HG02623 (cell line): ENCODE results near the gene ABCC5.

Experiments
- ATAC-seq: cut with Tn5 transposase; IDR thresholded peaks from one replicate; pipeline ENCODE4 v1.9.1; 2021; ENCODE audit warnings: moderate library complexity; ENCODE audit not compliant: unreplicated experiment

ABCC5 gene

GRCh38 chr3:183981990-183982644 lies 35.6 kb downstream of the ABCC5 start:
- no peak for ATAC-seq

GRCh38 chr3:183980403-183980802 lies 37.3 kb downstream of the ABCC5 start:
- no peak for ATAC-seq

- ATAC-seq, result no peak
Measured at GRCh38 chr3:183975981-183976662, 41.6 kb downstream of the ABCC5 start.

- no peak for ATAC-seq
Measured at GRCh38 chr3:183968666-183969245, 48.9 kb downstream of the ABCC5 start.

- no peak for ATAC-seq
Measured at GRCh38 chr3:183967693-183968092, 50.0 kb downstream of the ABCC5 start.

- no peak for ATAC-seq
Measured at GRCh38 chr3:183966361-183966791, 51.3 kb downstream of the ABCC5 start.

GRCh38 chr3:183962807-183963206 lies 54.9 kb downstream of the ABCC5 start:
- ATAC-seq, result no peak

- no peak for ATAC-seq
Measured at GRCh38 chr3:183959214-183959613, 58.5 kb downstream of the ABCC5 start.

GRCh38 chr3:183958775-183959174 lies 58.9 kb downstream of the ABCC5 start:
- ATAC-seq, result no peak

GRCh38 chr3:183958226-183958625 lies 59.5 kb downstream of the ABCC5 start:
- ATAC-seq, result no peak

- no peak for ATAC-seq
Measured at GRCh38 chr3:183954875-183955274, 62.8 kb downstream of the ABCC5 start.

GRCh38 chr3:183953471-183954070 lies 64.1 kb downstream of the ABCC5 start:
- ATAC-seq, result no peak

- no peak for ATAC-seq
Measured at GRCh38 chr3:183951459-183951858, 66.2 kb downstream of the ABCC5 start.

GRCh38 chr3:183949690-183950089 lies 68.0 kb downstream of the ABCC5 start:
- ATAC-seq, result no peak

- no peak for ATAC-seq
Measured at GRCh38 chr3:183946037-183946436, 71.6 kb downstream of the ABCC5 start.

GRCh38 chr3:183944775-183945174 lies 72.9 kb downstream of the ABCC5 start:
- no peak for ATAC-seq

GRCh38 chr3:183943739-183944138 lies 73.9 kb downstream of the ABCC5 start:
- no peak for ATAC-seq

GRCh38 chr3:183941216-183941615 lies 76.5 kb downstream of the ABCC5 start:
- no peak for ATAC-seq

GRCh38 chr3:183937601-183938286 lies 79.9 kb downstream of the ABCC5 start:
- no peak for ATAC-seq

GRCh38 chr3:183933160-183933559 lies 84.5 kb downstream of the ABCC5 start:
- ATAC-seq, result no peak

- ATAC-seq, result no peak
Measured at GRCh38 chr3:183931881-183932280, 85.8 kb downstream of the ABCC5 start.
